ENCODE data around the gene DAZ3.
"Not testable (repeated sequence)": the region's sequence is repeated elsewhere in the genome, so short reads cannot be mapped to it uniquely, and the experiment has no call there.

DAZ3 gene, protein sequence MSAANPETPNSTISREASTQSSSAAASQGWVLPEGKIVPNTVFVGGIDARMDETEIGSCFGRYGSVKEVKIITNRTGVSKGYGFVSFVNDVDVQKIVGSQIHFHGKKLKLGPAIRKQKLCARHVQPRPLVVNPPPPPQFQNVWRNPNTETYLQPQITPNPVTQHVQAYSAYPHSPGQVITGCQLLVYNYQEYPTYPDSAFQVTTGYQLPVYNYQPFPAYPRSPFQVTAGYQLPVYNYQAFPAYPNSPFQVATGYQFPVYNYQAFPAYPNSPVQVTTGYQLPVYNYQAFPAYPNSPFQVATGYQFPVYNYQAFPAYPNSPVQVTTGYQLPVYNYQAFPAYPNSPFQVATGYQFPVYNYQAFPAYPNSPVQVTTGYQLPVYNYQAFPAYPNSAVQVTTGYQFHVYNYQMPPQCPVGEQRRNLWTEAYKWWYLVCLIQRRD

DNA sequence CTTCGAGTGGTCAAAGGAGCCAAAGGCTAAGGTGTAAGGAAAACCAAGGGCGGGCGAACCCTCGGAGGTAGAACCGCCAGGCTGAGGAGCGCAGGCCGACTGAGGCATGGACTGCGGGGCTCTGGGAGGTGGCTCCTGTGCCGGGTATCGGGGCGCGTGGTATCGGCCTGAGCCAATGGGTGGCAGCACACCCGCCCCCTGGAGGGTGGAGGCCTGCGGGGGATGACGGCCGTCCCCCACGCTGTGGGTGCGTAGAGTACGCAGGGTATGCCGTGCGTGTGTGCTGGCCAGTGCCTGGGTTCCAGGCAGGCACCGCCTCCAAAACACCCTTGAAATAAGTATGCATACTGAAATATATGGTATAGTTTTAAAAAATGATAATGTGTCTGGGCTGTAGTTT, at the start of gene DAZ3:
DAZ3 (minus strand) TSS at position 101 of the 400 bp plus-strand sequence. CDS start 208 bp downstream, outside the sequence.
- DNase-seq = not testable (repeated sequence)

DNA sequence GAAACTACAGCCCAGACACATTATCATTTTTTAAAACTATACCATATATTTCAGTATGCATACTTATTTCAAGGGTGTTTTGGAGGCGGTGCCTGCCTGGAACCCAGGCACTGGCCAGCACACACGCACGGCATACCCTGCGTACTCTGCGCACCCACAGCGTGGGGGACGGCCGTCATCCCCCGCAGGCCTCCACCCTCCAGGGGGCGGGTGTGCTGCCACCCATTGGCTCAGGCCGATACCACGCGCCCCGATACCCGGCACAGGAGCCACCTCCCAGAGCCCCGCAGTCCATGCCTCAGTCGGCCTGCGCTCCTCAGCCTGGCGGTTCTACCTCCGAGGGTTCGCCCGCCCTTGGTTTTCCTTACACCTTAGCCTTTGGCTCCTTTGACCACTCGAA, 20.4 kb upstream of the DAZ3 start, which contains the start of gene DAZ4:
DAZ4 (plus strand) TSS at position 301 of the 400 bp plus-strand sequence. CDS start 208 bp downstream, outside the sequence.
- DNase-seq = not testable (repeated sequence)

GRCh38 chrY:24825069-24825468, 11.9 kb upstream of the DAZ3 start:
- not testable (repeated sequence) for DNase-seq

DNA sequence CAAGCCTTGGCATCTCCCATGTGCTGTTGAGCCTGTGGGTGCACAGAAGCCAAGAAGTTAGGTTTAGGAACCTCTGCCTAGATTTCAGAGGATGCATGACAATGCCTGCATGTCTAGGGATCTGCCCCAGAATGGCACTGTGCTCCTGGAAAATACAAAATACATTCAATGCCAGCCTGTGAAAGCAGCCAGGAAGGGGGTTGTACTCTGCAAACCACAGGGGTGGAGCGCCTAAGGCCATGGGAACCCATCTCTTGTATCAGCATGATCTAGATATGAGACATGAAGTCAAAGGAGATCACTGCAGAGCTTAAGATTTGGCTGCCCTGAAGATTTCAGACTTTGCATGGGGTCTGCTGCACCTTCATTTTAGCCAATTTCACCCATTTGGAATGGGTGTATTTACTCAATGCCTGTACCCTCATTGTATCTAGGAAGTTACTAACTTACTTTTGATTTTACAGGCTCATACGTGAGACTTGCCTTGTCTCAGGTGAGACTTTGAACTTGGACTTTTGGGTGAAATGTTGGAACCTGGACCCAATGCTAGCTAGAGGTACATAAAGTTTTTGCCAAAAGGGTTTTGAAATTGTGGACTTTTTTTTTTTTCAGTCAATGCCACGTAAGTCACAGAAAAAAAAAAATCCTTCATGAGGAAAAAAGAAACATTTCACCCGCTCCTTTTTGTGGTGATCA, 11.1 kb upstream of the DAZ3 start:
- not testable (repeated sequence) for DNase-seq

GRCh38 chrY:24821836-24822235, 8.6 kb upstream of the DAZ3 start:
- DNase-seq = not testable (repeated sequence)
